ENCODE measurements around the gene C14orf132.

The C14orf132 gene

DNA sequence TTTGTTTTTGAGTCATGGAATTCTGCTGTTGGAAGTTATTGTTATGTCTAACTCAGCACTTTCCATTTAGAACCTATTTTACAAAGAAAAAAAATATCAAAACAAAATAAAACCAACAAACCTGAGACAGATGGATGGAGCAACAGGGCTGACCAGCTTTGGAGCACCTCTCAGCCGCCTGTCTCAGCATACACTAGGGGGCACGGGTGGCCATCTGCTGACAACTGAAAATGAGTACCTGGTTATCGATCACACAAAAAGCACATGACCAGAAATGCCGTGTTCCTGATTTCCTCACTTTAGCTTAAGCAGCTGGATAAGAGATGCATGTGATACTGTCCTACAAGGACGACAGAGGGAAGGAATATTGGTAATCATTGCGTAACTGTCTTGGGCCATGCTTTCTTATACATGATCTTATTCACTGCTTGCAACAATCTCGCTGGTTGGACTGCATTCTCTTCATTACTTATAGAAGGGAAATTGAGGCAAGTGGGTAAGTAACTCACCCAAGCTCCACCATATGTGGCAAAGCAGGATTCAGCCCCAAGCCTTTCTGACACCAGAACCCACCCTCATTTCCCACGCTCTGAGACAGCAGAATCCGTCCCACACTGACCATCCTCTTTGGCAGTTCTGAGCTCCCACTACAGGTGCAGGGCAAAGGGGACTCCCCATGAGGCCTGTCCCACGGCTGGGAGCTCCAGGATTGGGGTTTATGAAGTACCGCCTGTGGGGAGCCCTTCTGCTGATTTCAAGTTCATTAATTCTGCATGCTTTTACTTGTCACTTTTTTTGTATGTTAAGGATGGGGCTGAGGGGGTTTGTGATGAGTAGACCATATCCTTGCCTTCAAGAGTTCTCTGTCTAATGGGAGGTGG lies 43.5 kb downstream of the C14orf132 start:
- DNase-seq (ENCODE audit: low read depth in 2 of 2), result no peak

DNA sequence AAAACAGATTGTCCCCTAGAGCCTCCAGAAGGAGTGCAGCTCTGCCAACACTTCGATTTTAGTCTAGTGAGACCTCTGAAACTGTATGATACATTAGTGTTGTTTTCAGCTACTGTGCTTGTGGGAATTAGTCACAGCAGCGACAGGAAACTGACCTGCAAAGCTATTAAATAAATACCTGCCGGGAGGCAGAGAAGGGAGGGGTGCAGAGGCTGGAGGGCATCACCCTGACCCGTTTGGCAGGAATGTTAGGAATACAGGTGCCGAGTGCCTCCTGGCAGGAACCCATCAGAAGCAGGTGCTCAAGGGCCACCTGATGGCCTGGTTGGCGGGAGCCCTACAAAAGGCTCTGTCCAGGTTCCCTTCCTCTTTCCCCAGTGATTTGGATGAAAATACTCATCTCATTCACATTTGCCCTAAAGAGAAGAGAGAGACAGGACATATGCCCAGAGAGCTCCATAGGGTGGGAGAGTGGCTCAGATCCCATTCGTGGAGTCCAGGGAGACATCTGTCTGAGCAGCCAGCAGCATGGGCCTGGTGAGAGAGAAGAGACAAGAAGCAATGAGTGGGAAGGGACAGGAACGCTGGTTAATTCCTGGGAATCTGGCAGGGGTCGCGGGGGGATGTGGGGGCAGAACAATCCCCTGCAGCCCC lies 44.6 kb downstream of the C14orf132 start:
- no peak for DNase-seq (ENCODE audit: low read depth in 2 of 2)

DNA sequence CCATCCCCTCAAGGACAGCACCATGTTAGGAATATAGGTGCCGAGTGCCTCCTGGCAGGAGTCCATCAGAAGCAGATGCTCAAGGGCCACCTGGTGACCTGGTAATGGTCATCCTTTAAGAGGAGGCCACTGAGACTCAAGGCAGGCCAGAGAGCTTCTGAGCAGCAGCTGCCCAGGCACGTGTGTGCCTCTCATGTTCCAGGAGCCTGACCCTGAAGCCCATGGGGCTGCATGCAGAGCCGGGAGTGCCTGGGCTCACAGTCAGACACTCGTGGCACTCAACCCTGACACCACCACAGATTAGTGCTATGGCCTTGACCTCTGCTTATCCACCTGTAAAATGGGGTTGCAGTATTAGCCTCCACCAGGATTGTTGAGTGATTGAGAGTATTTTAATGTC lies 45.6 kb downstream of the C14orf132 start:
- DNase-seq (ENCODE audit: low read depth in 2 of 2), result no peak

DNA sequence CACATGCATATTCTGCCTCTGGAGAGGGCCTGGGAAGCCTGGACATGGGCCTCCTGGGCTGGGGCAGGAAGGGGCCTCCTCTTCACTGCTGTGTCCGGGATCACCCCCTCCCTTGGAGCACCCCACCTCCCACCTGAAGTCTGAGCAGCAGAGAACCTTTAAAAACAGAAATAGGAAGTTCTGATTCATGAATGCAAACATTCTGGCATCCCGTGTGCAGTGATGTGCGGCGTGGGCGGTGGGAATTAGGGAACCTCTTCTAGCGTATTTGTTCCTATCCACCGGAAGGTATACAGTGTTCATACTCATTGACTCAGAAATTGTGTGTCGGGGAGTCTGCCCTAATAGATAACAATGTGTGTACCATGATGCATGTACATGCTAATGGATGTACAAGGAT lies 46.2 kb downstream of the C14orf132 start:
- no peak for DNase-seq (ENCODE audit: low read depth in 2 of 2)

DNA sequence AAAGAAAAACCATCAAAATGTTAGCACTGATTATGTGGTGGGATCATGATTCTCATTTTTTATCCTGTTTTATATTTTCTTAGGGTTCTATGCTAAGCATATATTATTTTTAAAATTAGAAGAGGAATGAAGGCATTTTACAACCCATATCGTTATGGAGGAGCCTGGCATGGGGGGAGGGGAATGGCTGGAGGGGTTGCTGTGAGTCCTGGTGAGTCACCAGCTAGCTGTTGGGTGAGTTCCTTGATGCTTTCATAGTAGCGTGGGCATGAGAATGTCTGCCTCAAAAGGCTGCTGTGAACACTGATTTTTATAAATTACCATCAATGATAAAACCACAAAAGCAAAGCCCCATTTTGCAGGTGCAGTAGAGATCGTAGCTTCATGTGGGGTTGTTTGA lies 46.9 kb downstream of the C14orf132 start:
- no peak for DNase-seq (ENCODE audit: low read depth in 2 of 2)

DNA sequence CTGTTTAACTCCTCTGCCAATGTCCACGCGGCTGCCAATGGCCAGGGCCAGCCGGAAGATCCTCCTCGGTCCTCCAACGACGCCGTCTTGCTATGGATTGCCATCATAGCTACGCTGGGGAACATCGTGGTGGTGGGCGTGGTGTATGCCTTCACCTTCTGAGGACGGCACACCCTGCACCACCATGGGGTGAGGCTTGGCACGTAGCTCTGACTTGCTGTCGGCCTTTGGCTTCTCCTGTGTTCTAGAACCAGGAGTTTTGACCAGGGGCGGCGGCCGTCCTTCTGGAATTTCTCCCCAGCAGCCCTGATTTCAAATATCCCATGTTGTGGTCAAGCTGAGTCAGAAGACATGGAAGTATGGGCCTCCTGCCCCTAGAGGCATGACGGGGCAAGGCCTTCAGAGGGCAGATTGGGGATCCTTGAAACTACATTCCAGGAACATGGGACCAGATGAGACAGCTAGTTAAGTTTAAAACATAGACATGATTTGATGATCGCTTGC lies 47.5 kb downstream of the C14orf132 start:
- DNase-seq (ENCODE audit: low read depth in 2 of 2), result no peak

DNA sequence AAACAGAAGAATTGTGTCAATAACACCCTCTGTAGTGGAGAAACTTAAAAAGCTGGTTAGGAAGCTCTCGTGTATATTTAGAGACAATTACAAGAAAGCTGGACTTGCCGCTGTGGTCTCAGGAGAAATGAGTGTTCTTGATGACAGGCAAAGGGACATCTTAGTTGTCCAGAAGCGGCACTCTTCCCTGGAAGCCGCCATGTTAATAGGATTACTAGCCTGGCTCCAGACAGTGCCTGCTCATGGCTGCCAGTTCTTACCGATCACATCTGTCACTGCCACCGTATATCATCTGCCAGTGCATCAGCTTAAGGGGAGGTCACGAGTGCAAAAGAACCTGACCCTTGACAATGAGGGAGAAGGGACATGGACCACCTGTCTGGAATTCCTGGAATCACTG lies 48.9 kb downstream of the C14orf132 start:
- no peak for DNase-seq (ENCODE audit: low read depth in 2 of 2)

DNA sequence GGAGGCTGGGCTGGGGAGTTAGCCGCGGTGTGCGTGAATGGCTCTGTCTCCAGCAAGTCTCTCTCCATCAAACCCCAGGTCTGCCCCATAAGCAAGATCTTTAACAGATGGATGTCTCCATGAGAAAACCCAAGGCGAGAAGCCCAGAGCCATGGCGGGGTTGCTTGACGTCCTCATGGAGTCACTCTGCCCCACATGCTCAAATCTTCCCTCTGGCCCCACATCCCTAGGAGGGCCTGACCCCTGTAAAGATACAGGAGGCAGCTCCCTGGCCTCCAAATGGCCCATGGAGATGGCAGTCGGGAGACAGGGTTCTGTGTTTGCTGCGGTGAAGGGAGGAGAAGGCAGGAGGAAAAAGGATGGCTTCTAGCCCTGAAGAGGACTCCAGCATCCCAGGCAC lies 49.3 kb downstream of the C14orf132 start:
- no peak for DNase-seq (ENCODE audit: low read depth in 2 of 2)

DNA sequence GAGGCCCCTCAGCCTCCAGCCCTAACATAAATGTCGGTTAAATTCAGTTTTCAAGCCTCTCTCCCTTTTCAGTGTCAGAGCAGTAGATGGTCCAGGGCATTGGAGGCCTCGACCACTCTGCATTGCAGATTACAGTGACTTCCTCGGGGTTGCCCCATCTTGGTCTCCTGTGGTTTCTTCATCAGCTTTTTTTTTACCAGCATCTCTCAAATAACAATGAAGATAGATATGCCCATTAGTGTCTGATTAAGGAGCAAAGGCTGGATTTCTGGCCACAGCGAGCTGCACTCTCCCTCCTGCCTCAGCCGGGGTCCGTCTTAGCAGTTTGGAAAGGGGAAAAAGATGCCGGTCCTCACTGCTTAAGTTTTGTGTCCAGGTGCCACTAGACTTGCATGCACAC lies 49.7 kb downstream of the C14orf132 start:
- no peak for DNase-seq (ENCODE audit: low read depth in 2 of 2)

DNA sequence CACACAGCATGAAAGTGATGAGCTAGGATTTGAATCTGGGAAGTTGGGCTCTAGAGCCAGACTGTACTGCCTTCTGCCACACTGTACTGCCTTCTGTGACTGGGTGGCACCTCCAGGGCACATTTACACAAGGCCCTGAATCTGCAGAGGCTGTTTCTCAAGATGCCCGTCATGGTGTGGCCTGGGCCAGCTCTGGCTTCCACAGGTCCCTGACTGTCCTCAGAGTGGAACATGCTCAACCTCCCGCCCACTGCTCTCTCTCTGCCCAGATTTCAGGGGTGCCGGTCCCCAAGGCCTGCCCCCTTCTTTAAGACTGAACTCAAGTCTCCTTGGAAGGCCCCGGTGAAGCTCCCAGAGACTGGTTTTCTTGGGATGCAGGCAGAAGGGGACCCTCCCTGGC lies 50.2 kb downstream of the C14orf132 start:
- no peak for DNase-seq (ENCODE audit: low read depth in 2 of 2)

DNA sequence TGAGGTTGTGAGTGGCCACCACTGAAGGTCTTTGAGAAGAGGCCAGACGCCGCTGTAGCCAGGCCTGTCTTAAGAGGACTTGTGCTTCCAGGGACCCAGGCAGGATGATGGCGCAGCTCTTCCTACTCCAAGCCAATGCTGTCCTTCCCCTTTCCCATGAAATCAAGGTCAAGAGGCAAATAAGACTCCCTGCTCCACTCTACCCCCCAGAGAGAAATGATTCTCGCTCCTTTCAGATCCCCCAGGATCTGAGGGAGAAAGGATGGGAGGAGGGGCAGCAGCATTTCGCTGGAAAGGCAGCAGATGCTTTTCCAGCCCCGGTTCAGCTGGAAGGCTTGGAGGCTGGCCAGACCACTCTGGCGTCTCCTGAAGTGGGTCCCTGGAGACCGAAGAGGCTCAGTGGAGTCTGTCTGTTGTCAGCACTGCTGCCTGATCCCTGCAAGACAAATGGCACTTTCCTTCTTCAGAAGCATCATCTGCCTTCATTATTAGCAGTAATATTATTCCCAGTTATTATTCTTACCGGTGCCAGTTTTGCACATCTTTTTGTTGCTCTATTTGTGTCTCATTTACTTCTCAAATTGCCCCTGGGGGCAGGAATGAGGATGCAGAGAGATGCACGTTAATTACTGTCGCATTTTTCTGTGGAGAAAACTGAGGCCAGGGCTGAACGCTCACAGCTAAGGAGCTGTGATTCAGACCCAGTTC lies 51.4 kb downstream of the C14orf132 start:
- no peak for DNase-seq (ENCODE audit: low read depth in 2 of 2)

DNA sequence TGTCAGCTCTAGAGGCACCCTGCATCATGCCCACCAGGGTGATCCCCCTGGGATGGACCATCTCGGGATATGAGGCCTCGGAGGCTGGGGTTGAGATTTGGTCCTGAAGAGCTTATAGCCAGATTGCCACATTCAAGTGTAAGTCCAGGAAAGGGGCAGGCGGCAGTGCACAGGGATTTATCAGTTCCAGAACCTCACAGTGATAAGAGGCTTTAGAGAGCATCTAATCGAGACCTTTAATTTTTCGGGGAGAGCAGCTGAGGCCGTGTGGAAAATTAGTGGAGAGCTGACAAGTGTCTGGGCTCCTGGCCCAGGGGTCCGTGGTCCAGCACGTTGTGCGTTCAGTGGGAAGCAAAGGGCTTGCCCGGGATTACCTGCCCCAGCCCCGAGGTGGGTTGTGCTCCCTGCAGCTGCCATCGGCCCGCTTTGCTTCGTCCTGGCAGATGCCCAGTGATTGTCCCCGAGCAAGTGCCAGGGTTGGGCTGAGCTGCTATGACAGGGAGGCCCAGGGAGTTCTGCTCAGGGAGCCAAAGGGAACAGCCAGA lies 52.1 kb downstream of the C14orf132 start:
- DNase-seq (ENCODE audit: low read depth in 2 of 2), result no peak

DNA sequence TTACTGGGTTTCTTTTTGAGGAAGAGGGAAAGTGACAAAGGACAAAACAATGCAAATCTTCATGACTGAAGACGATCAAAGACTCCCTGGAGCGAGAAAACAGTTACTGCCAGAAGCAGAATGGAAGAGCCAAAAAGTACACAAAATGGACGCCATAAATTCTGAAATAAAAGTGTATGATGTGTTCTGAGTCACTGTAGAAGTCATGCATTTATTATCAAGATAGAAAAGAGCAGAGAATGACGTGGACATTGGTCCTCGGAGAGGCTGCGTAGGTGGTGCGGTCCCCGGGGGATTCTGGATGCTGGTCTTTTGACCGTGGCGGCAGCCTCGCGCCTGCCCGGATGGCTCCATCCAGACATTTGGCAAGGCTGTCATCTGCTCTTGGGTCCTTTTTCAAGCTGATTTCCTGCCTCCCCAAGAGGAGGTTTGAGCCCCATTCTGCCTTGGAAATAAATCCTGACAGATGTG lies 52.8 kb downstream of the C14orf132 start:
- DNase-seq (ENCODE audit: low read depth in 2 of 2), result no peak

DNA sequence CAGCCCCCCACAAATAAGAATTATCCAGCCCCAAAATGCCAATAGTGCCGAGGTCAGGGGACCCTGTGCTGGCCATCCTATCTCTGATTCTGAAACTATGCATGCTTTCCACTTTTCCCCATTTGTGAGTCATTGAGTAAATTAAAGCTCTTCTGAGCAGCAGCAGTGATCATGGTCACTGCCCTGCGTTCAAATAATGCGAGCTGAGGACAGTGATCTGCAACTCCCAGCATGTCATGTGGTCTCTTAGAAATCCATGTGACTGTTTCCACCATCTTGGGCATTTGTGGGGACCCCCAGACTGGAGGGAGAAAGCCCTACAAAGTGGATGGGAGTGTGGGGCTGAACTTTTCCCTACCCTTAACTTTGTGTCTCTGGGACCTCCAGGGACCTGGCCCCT lies 53.8 kb downstream of the C14orf132 start:
- no peak for DNase-seq (ENCODE audit: low read depth in 2 of 2)

DNA sequence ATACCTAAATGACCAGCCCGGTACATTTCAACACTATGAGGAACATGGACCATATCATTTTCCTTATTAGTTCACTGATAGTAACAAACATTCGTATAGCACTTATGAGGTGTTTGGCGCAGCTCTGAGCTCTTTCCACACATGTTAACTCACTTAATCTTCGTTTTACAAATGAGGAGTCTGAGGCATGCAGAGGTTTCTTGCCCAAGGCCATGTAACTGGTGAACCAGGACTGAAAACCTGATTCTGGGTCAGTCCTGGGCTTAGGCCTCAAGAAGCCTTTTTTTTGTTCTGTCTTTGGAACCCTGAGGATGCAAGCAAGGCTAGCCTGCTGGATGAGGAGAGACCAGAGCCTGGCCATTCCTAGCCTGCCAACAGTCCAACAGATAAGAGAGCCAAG lies 55.0 kb downstream of the C14orf132 start:
- no peak for DNase-seq (ENCODE audit: low read depth in 2 of 2)

DNA sequence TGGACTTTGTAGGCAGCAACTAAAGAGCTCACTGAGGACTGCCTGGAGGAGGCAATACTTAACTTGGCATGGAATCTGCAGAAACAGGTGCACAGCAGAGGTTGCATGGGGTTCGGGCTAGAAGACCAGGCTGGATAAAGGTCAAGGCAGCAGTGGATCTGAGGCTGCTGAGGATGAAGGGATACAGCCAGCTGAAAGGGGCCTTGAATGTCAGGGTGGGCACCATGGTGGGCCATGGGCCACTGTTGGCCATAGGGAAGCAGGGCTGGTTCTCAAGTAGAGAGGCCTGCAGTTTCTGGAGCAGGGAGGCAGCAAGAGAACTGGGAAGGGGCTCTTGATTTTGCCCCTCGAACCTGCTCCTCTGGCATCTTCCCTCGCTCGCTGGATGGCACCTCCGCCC lies 55.5 kb downstream of the C14orf132 start:
- no peak for DNase-seq (ENCODE audit: low read depth in 2 of 2)

DNA sequence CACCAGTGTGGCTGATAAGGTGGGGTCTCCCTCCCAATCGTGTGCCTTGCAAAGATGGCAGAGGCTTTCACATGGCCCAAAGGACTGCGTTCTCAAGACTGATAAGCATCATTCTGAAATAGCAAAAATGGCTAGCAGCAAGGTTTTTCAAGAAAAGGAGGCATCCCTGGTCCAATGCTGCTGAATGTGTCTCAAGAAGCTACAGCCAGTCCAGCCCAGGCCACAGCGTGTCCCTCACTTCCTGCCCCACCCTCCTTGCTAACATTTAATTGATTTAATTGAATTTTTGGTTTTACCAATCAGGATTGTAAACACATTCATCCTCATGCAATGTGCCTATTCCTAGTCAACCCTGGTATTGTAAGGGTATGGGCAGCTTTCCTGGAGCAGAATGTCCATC lies 55.9 kb downstream of the C14orf132 start:
- DNase-seq (ENCODE audit: low read depth in 2 of 2), result no peak

DNA sequence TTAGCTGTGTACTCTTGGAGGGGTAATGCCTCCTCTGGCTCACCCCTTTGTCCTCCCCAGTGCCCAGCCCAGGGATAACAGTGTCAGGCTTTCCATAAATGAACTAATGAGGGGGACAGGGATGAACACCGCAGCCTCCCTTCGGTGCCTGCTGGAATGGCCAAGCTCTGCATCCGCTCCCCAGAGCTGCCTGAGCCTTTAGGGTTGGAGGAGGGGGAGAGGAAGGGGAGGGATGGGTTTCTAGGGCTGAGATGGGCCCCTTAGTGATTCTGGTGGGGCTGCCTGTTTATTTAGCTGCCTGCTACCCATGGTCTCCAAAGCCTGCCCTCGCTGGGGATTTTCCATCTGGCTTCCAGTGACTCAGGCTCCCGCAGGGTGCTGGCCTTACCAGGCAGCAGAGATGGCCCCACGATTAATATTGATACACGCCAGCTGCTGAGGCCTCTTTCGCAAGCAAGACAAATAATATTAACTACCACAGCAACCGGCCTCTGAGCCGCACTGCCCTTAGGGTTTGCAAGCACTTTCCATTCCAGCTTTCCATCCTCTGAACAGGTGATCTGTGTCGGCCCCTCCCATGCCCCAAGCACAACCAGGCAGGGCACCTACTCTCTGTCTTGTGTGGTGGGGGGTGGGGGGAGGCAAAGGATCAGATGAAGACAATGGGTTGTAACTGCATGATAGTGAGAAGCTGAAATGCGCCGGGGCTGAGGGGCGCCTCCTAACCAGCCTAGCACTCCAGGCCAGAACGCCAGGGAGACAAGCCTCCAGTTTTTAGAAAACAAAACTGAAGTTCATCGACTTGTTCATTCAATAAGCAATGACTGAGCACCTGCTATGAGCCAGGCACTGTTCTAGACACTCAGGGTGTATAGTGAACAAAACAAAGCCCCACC lies 56.7 kb downstream of the C14orf132 start:
- no peak for DNase-seq (ENCODE audit: low read depth in 2 of 2)

DNA sequence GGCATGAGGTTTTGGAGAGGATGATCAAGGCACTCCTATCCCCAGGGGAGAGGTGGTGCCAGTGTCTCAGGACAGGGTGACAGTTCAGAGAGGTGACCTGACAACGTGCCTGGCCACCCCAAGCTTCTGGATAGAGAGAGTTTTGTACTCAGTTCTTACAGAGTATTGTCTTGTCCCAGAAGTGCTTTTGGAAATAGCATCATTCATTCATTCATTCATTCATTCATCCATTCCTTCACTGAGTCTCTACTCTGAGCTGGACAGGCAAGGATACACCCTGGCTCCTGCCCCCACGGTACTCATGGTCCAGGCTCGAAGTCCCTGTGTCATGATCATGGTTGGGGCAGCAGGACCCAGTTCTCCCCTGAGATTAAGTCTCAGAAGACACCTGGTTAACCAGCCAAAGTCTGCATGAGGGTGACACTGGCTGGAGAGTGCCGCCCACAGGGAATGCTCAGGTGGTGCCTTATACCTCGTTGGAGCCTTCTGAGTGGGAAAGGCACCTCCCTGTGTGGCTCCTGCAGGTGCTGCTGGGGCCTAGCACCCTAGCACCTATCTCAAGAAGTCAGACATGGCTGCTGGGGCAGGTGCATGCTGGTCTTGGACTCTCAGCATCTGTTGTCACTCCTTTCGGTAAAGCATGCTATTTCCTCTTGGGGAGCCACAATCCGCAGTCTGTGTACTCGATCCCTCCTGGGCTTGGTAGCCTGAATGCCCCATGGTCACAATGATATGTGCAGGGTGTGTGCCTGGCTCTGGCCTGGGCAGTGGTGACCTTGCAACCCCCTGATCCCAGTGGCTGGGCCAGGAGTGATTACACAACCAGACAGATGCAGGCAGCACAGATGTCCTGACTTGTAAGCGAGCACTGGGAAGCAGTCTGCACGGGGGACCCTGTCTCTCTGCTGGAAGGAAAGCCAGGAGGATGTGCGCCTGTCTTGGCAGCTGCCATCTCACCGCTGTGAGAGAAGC lies 57.8 kb downstream of the C14orf132 start:
- no peak for DNase-seq (ENCODE audit: low read depth in 2 of 2)

DNA sequence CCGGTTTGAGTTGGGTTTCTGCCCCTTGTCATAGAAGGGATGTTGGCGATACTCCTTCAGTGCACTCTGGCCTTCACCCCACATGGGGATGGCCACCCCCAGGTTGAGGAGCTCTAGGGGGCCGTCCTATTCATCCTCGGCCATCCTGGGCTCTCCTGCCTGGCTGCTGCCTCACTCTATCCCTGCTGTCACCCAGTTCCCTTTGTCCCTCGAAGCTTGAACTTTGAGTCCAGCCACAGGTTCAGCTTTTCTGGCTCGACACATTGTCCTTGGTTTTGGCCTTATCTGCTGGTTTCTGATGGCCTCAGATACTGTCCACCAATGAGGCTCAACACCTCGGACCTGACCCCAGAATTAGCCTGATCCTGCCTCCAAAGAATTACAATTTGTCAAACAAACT lies 58.6 kb downstream of the C14orf132 start:
- no peak for DNase-seq (ENCODE audit: low read depth in 2 of 2)

All from activated CD8-positive, alpha-beta memory T cell treated with anti-CD3 and anti-CD28 coated beads for 4 hours (primary cell).